Neural cell (in vitro differentiated cells): ENCODE measurements around the gene PODN. TPM values are rescaled to one million over a fixed set of nuclear protein-coding genes. Genes with fewer than 3 reads are reported as not detected.

Experiments used
- H2AFZ ChIP-seq: fragments of 200-600, 300-800 bp; sonication (generic), shearing (Covaris generic); 2 replicates; pipeline ENCODE4 v1.6.0; 2014; ENCODE audit warnings: low read depth, mild to moderate bottlenecking, antibody characterized with exemption, low read length, moderate library complexity
- H3F3A ChIP-seq: fragments of 200-600 bp; shearing (Covaris generic); 2 replicates; pipeline ENCODE4 v1.6.1; 2016; ENCODE audit warnings: mild to moderate bottlenecking, moderate library complexity, mixed read lengths, antibody characterized with exemption, low read length; ENCODE audit not compliant: insufficient read depth, poor library complexity, severe bottlenecking
- H3K27ac ChIP-seq: fragments of 200-600, 300-800 bp; sonication (generic), shearing (Covaris generic); 2 replicates; pipeline ENCODE4 v1.5.1; 2014; ENCODE audit warnings: mild to moderate bottlenecking, low read length, moderate library complexity
- H3K27me3 ChIP-seq: fragments of 300-800, 200-600 bp; sonication (generic), shearing (Covaris generic); 2 replicates; pipeline ENCODE4 v1.6.0; 2014; ENCODE audit warnings: mild to moderate bottlenecking, low read depth, low read length, moderate library complexity; ENCODE audit not compliant: insufficient read depth
- H3K36me3 ChIP-seq: fragments of 300-800, 200-600 bp; sonication (generic), shearing (Covaris generic); 2 replicates; pipeline ENCODE4 v1.5.1; 2014; ENCODE audit warnings: mild to moderate bottlenecking, antibody characterized with exemption, low read length, moderate library complexity; ENCODE audit not compliant: insufficient read depth
- H3K4me2 ChIP-seq: fragments of 300-800, 200-600 bp; sonication (generic), shearing (Covaris generic); 2 replicates; pipeline ENCODE4 v1.6.0; 2014; ENCODE audit warnings: mild to moderate bottlenecking, low read length
- H3K4me3 ChIP-seq: fragments of 300-800, 200-600 bp; sonication (generic), shearing (Covaris generic); 2 replicates; pipeline ENCODE4 v1.5.1; 2014; ENCODE audit warnings: mild to moderate bottlenecking, low read length, moderate library complexity
- H3K79me2 ChIP-seq: fragments of 200-600 bp; shearing (Covaris generic); replicated peaks from 2 replicates; pipeline ENCODE4 v1.6.0; 2014; ENCODE audit warnings: mild to moderate bottlenecking, low read length, moderate library complexity; ENCODE audit not compliant: insufficient read depth
- H3K9ac ChIP-seq: fragments of 300-800, 200-600 bp; sonication (generic), shearing (Covaris generic); 2 replicates; pipeline ENCODE4 v1.6.1; 2016; ENCODE audit warnings: mild to moderate bottlenecking, low read length, mixed read lengths
- H3K9me2 ChIP-seq: fragments of 200-600 bp; shearing (Covaris generic); 2 replicates; pipeline ENCODE4 v1.6.1; 2016; ENCODE audit warnings: mild to moderate bottlenecking, low read length, mixed read lengths; ENCODE audit not compliant: insufficient read depth
- H3K9me3 ChIP-seq: fragments of 200-600, 300-800 bp; sonication (generic), shearing (Covaris generic); 2 replicates; pipeline ENCODE4 v1.6.1; 2016; ENCODE audit warnings: mild to moderate bottlenecking, mixed run types, low read length, moderate library complexity, mixed read lengths
- H4K20me1 ChIP-seq: fragments of 200-600 bp; shearing (Covaris generic); 2 replicates; pipeline ENCODE4 v1.6.1; 2016; ENCODE audit warnings: mild to moderate bottlenecking, mixed run types; ENCODE audit not compliant: insufficient read depth
- EP300 ChIP-seq: fragments of 450-650 bp; conservative IDR thresholded peaks from 2 replicates; pipeline ENCODE4 v1.6.1; 2014; ENCODE audit warnings: antibody characterized with exemption, mild to moderate bottlenecking, moderate library complexity; ENCODE audit not compliant: poor library complexity, severe bottlenecking
- EZH2 ChIP-seq: fragments of 200-600, 300-800 bp; shearing (Covaris generic), sonication (generic); IDR thresholded peaks from 2 replicates; pipeline ENCODE4 v1.6.1; 2014; ENCODE audit warnings: antibody characterized with exemption, low read length, borderline replicate concordance, mild to moderate bottlenecking; ENCODE audit not compliant: insufficient read depth, poor library complexity, severe bottlenecking
- MXI1 ChIP-seq: fragments of 450-650 bp; conservative IDR thresholded peaks from 2 replicates; pipeline ENCODE4 v1.6.1; 2014; ENCODE audit warnings: antibody characterized with exemption, mild to moderate bottlenecking; ENCODE audit not compliant: poor library complexity, severe bottlenecking
- POLR2AphosphoS5 ChIP-seq: IDR thresholded peaks from 2 replicates; pipeline ENCODE4 v1.6.1; 2012
- RAD21 ChIP-seq: fragments of 450-650 bp; conservative IDR thresholded peaks from 2 replicates; pipeline ENCODE4 v1.6.1; 2014; ENCODE audit warnings: antibody characterized with exemption, mild to moderate bottlenecking, moderate library complexity
- SMC3 ChIP-seq: fragments of 450-650 bp; conservative IDR thresholded peaks from 2 replicates; pipeline ENCODE4 v1.6.1; 2014; ENCODE audit warnings: antibody characterized with exemption, mild to moderate bottlenecking, moderate library complexity; ENCODE audit not compliant: poor library complexity
- TAF1 ChIP-seq: IDR thresholded peaks from 2 replicates; pipeline ENCODE4 v1.6.1; 2012; ENCODE audit warnings: low read depth
- polyA plus RNA-seq: library from polyadenylated mRNA; depleted of rRNA; stranded (reverse); fragments of >200 nt; gene quantifications from 2 replicates; pipeline ENCODE4 v1.2.3, GENCODE V29; 2014
- TF ChIP-seq, protein P1 (sequence below): IDR thresholded peaks from 2 replicates; pipeline ENCODE4 v1.6.1; 2012; ENCODE audit warnings: borderline replicate concordance
- TF ChIP-seq, protein P2 (sequence below): fragments of 450-650 bp; IDR thresholded peaks from 2 replicates; pipeline ENCODE4 v1.5.1; 2014; ENCODE audit warnings: antibody characterized with exemption, mild to moderate bottlenecking, moderate library complexity; ENCODE audit not compliant: poor library complexity, severe bottlenecking

PODN gene
- polyA plus RNA-seq, 1 donor from 2014 or later, result 0.07 TPM

DNA sequence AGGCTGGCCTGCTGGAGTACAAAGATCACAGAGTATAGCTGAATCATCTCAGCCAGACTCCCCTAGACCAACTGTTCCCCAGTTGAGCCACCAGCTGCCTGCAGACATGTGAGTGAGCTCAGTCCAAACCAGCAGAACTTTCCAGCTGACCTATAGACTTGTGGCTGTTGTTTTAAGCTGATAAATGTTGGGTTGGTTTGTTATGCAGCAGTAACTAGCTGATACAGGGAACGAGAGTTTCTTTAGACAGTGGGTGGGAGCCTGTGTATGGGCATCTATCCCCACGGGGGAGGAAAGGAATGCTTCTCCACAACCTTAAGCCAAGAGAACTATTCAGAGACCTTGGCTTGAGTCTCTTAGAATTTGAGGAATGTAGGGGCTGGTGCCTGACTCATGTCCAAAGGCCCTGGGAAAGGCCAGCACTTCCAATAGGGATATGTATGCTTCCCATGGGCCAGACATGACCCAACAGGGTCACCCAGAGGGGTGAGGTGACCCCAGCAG is 50.3 kb downstream of the PODN start:
- Histone ChIP-seq H2AFZ (no peak overlapping the region), H3K27me3 (no peaks in the 10 kb centered on the region), H3K4me3 (no peak overlapping the region), H3K9me2 (no peaks in the 10 kb centered on the region), H3K4me2 (no peak overlapping the region), H3K27ac (no peak overlapping the region), H3K36me3 (no peaks in the 10 kb centered on the region), H3K9me3 (no peaks in the 10 kb centered on the region), H3F3A (no peaks in the 10 kb centered on the region), H3K9ac (no peak overlapping the region), H4K20me1 (no peaks in the 10 kb centered on the region), H3K79me2 (no peaks in the 10 kb centered on the region)
- no peak for TF ChIP-seq EP300
- TF ChIP-seq, protein P1, sequence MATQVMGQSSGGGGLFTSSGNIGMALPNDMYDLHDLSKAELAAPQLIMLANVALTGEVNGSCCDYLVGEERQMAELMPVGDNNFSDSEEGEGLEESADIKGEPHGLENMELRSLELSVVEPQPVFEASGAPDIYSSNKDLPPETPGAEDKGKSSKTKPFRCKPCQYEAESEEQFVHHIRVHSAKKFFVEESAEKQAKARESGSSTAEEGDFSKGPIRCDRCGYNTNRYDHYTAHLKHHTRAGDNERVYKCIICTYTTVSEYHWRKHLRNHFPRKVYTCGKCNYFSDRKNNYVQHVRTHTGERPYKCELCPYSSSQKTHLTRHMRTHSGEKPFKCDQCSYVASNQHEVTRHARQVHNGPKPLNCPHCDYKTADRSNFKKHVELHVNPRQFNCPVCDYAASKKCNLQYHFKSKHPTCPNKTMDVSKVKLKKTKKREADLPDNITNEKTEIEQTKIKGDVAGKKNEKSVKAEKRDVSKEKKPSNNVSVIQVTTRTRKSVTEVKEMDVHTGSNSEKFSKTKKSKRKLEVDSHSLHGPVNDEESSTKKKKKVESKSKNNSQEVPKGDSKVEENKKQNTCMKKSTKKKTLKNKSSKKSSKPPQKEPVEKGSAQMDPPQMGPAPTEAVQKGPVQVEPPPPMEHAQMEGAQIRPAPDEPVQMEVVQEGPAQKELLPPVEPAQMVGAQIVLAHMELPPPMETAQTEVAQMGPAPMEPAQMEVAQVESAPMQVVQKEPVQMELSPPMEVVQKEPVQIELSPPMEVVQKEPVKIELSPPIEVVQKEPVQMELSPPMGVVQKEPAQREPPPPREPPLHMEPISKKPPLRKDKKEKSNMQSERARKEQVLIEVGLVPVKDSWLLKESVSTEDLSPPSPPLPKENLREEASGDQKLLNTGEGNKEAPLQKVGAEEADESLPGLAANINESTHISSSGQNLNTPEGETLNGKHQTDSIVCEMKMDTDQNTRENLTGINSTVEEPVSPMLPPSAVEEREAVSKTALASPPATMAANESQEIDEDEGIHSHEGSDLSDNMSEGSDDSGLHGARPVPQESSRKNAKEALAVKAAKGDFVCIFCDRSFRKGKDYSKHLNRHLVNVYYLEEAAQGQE, result no peak
- no peak for TF ChIP-seq MXI1
- TF ChIP-seq POLR2AphosphoS5, result no peak
- TF ChIP-seq, protein P2, sequence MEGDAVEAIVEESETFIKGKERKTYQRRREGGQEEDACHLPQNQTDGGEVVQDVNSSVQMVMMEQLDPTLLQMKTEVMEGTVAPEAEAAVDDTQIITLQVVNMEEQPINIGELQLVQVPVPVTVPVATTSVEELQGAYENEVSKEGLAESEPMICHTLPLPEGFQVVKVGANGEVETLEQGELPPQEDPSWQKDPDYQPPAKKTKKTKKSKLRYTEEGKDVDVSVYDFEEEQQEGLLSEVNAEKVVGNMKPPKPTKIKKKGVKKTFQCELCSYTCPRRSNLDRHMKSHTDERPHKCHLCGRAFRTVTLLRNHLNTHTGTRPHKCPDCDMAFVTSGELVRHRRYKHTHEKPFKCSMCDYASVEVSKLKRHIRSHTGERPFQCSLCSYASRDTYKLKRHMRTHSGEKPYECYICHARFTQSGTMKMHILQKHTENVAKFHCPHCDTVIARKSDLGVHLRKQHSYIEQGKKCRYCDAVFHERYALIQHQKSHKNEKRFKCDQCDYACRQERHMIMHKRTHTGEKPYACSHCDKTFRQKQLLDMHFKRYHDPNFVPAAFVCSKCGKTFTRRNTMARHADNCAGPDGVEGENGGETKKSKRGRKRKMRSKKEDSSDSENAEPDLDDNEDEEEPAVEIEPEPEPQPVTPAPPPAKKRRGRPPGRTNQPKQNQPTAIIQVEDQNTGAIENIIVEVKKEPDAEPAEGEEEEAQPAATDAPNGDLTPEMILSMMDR, result no peak

DNA sequence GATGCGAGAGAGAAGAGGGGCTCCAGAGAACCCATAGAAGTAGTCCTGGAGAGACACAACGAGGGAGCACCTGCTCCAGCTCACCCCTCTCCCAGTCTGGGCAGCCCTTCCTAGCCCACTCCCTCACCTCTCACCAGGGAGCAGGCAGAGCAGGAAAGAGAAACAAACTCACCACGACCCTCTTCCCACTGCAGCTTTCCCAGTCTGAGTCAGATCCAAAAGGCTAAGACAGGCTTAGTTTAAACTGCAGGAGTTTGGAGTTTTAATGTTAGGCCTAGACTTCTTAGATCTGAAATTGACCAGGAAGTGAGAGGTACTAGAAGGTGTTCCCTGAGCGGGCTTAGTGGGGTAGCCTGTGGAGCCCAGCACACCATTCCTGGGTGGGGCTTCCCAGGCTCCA is 50.8 kb downstream of the PODN start:
- no peak overlapping the region for H3K27ac ChIP-seq
- no peaks in the 10 kb centered on the region for H3K36me3 ChIP-seq
- H2AFZ ChIP-seq, result no peak overlapping the region
- no peaks in the 10 kb centered on the region for H3K79me2 ChIP-seq
- H3F3A ChIP-seq, result no peaks in the 10 kb centered on the region
- no peak overlapping the region for H3K4me2 ChIP-seq
- no peak overlapping the region for H3K9ac ChIP-seq
- no peak overlapping the region for H3K4me3 ChIP-seq
- H3K27me3 ChIP-seq, result no peaks in the 10 kb centered on the region
- H4K20me1 ChIP-seq, result no peaks in the 10 kb centered on the region
- TF ChIP-seq SMC3 (no peak), MXI1 (no peak), TAF1 (no peak), EP300 (no peak), EZH2 (no peak), POLR2AphosphoS5 (no peak), RAD21 (no peak)
- TF ChIP-seq, protein P1, result no peak
- TF ChIP-seq, protein P2, result no peak
- no peaks in the 10 kb centered on the region for H3K9me2 ChIP-seq
- no peaks in the 10 kb centered on the region for H3K9me3 ChIP-seq
